NB4 (cell line): ENCODE results near the gene CYP39A1.

Experiments used
- DNase-seq: peaks from one replicate; pipeline ENCODE4 v3.0.0; 2010; ENCODE audit warnings: low read depth
- H3K4me3 ChIP-seq: one replicate; pipeline ENCODE4 v1.5.1; 2011; ENCODE audit warnings: mild to moderate bottlenecking, low read depth, low read length, moderate library complexity
- CTCF ChIP-seq: IDR thresholded peaks from one replicate; pipeline ENCODE4 v1.5.1; 2012; ENCODE audit warnings: low read depth, low read length
- MAX ChIP-seq: IDR thresholded peaks from 2 replicates; pipeline ENCODE4 v1.6.1; 2011; ENCODE audit warnings: low read depth, low read length
- MYC ChIP-seq: IDR thresholded peaks from 2 replicates; pipeline ENCODE4 v1.6.1; 2011; ENCODE audit warnings: low read depth, low read length
- POLR2A ChIP-seq: IDR thresholded peaks from 2 replicates; pipeline ENCODE4 v1.6.1; 2011; ENCODE audit warnings: mild to moderate bottlenecking; ENCODE audit not compliant: insufficient read length; ENCODE audit errors: extremely low read depth

Gene CYP39A1

DNA sequence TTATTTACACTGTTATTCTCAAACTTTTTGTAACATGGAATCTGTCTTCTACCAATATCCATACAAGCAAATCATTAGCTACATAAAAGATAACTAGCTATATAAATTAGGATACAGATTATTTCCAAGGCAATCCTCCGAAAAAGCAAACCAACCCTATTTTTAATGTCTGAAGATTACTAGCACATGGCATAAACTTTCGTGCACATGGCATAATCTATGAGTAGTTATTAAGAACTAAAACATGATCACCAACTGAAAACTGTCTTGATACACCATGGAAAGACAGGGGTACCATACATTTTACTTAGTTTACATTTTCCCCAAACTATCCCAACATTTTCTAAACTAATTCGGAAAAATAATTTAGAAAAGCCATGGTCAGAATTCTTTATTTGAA, 54.4 kb downstream of the CYP39A1 start:
- no peak for DNase-seq
- H3K4me3 ChIP-seq = no peak overlapping the region
- TF ChIP-seq MAX (0 out of 2 replicates have a peak, but pooled peaks have one; percentile 8), CTCF (no peak)

- TF ChIP-seq MYC (no peak), CTCF (no peak), POLR2A (no peak), MAX (no peak)
- no peak overlapping the region for H3K4me3 ChIP-seq
- DNase-seq = no peak
Observed at GRCh38 chr6:46592740-46593139, 59.9 kb downstream of the CYP39A1 start.

- H3K4me3 ChIP-seq = no peak overlapping the region
- TF ChIP-seq MAX (no peak), CTCF (no peak), POLR2A (no peak), MYC (no peak)
- no peak for DNase-seq
Observed at GRCh38 chr6:46592046-46592445, 60.6 kb downstream of the CYP39A1 start.

DNA sequence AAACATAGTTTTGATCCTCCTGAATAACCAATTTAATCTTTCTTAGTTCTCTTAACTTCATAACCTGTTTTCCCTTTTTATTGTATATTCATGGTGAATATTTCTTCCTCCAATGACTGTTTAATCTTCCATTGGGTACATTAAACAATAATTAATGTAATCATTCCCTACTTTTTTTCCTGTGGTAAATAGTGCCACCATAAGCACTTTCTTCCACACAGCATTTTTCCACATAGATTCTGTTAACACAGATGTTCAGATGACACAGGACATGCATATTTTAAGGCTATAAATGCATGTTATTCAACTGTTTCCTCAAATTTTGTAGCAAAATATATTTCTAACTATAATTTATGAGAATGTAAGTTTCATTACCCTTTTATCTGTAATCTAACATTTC, 61.9 kb downstream of the CYP39A1 start:
- no peak for DNase-seq
- no peak overlapping the region for H3K4me3 ChIP-seq
- TF ChIP-seq MAX = no peak
- TF ChIP-seq POLR2A = no peak
- TF ChIP-seq CTCF = no peak
- no peak for TF ChIP-seq MYC

- H3K4me3 ChIP-seq = no peak overlapping the region
- DNase-seq = no peak
- TF ChIP-seq CTCF (no peak), POLR2A (no peak), MAX (no peak), MYC (no peak)
Observed at GRCh38 chr6:46586906-46587305, 65.7 kb downstream of the CYP39A1 start.

GRCh38 chr6:46584586-46584985, 68.0 kb downstream of the CYP39A1 start:
- DNase-seq = no peak
- no peak for TF ChIP-seq MAX
- no peak for TF ChIP-seq POLR2A
- TF ChIP-seq MYC = no peak
- no peak for TF ChIP-seq CTCF
- no peak overlapping the region for H3K4me3 ChIP-seq
